Panc1 (cell line): ENCODE results near the gene CARF. TPM values are rescaled to one million over a fixed set of nuclear protein-coding genes. Genes with fewer than 3 reads are reported as not detected.
"Not testable (repeated sequence)": the region's sequence is repeated elsewhere in the genome, so short reads cannot be mapped to it uniquely, and the experiment has no call there.

Experiments used
- ATAC-seq: fragments of 200-7000 bp; cut with Tn5 transposase; 2 replicates; pipeline ENCODE4 v1.9.1; 2020; ENCODE audit warnings: mild to moderate bottlenecking, moderate library complexity
- BruUV-seq: library from RNA; stranded (reverse); fragments of 400-500 nt; replicated peaks from 2 replicates; lab custom pipeline; 2021; lab: Mats Ljungman, UMichigan
- CTCF ChIA-PET: fragments of 300-600 bp; sonication (Branson Sonifier 250); formaldehyde crosslinking; loops from one replicate; lab custom pipeline; 2022; ENCODE audit warnings: antibody characterized with exemption; lab: Charles Lee
- POLR2A ChIA-PET: fragments of 300-600 bp; sonication (Branson Sonifier 250); formaldehyde crosslinking; loops from one replicate; lab custom pipeline; 2022; ENCODE audit warnings: antibody characterized with exemption; lab: Charles Lee
- DNase-seq: peaks from one replicate; pipeline ENCODE4 v3.0.0-alpha.2; 2010; ENCODE audit warnings: low read depth, low spot score
- H3K27ac ChIP-seq: 2 replicates; pipeline ENCODE4 v1.5.1; 2011; ENCODE audit warnings: mild to moderate bottlenecking, low read length, inconsistent platforms
- H3K27me3 ChIP-seq: fragments of 200-500 bp; sonication (Bioruptor generic); 2 replicates; pipeline ENCODE4 v1.6.0; 2014; ENCODE audit warnings: low read length, inconsistent platforms; ENCODE audit not compliant: control insufficient read depth, insufficient read depth
- H3K36me3 ChIP-seq: fragments of 200-500 bp; sonication (Bioruptor generic); 2 replicates; pipeline ENCODE4 v1.5.1; 2014; ENCODE audit warnings: inconsistent platforms, mild to moderate bottlenecking, low read length, moderate library complexity; ENCODE audit not compliant: control insufficient read depth, insufficient read depth
- H3K4me1 ChIP-seq: 2 replicates; pipeline ENCODE4 v1.5.1; 2011; ENCODE audit warnings: inconsistent platforms, mild to moderate bottlenecking, low read length, moderate library complexity; ENCODE audit not compliant: control insufficient read depth, insufficient read depth
- H3K4me3 ChIP-seq, 2 experiments: 2 replicates each; pipeline ENCODE4 v1.5.1; 2011 to 2012; ENCODE audit warnings: low read depth in 2 of 2, low read length in 2 of 2, mild to moderate bottlenecking in 2 of 2, inconsistent platforms in 1 of 2, moderate library complexity in 1 of 2
- H3K9me3 ChIP-seq: fragments of 200-500 bp; sonication (Bioruptor generic); 2 replicates; pipeline ENCODE4 v1.5.1; 2014; ENCODE audit warnings: low read depth, mild to moderate bottlenecking, inconsistent platforms, low read length, moderate library complexity; ENCODE audit not compliant: control insufficient read depth, insufficient read depth
- CTCF ChIP-seq: fragments of 450-650 bp; IDR thresholded peaks from 2 replicates; pipeline ENCODE4 v1.5.1; 2017; ENCODE audit warnings: mild to moderate bottlenecking
- POLR2AphosphoS5 ChIP-seq: IDR thresholded peaks from 2 replicates; pipeline ENCODE4 v1.6.1; 2012; ENCODE audit warnings: mild to moderate bottlenecking, low read depth, low read length, moderate library complexity
- REST ChIP-seq, 2 experiments: IDR thresholded peaks; 2 replicates each; pipeline ENCODE4 v1.6.1; 2011 to 2012; ENCODE audit warnings: low read depth in 2 of 2, control low read depth in 1 of 2, low read length in 1 of 2, mild to moderate bottlenecking in 1 of 2, moderate library complexity in 1 of 2; ENCODE audit not compliant: insufficient read depth in 1 of 2
- SIN3A ChIP-seq: IDR thresholded peaks from 2 replicates; pipeline ENCODE4 v1.6.1; 2012; ENCODE audit warnings: low read depth, mild to moderate bottlenecking, low read length, moderate library complexity, borderline replicate concordance; ENCODE audit not compliant: insufficient read depth
- TCF7L2 ChIP-seq: IDR thresholded peaks from 2 replicates; pipeline ENCODE4 v1.6.1; 2011; ENCODE audit warnings: mild to moderate bottlenecking, low read depth, low read length, inconsistent platforms
- in situ Hi-C: cut with HindIII; loops from 2 replicates; pipeline ENCODE4 v1.10.0; 2016; ENCODE audit warnings: low sequenced_read_pairs, low pct_unique_long_range_greater_than_20kb
- intact Hi-C: fragments of 100-400 bp; cut with micrococcal nuclease; formaldehyde crosslinking; loops from one replicate; pipeline ENCODE4 v1.10.0; 2022; ENCODE audit not compliant: unreplicated experiment
- total RNA-seq: library from RNA; stranded (reverse); gene quantifications from one replicate; pipeline ENCODE4 v1.2.1, GENCODE V29; 2021; ENCODE audit not compliant: unreplicated experiment

CARF gene
- total RNA-seq, 1 experiment from 2014 or later: 8.0 TPM

DNA sequence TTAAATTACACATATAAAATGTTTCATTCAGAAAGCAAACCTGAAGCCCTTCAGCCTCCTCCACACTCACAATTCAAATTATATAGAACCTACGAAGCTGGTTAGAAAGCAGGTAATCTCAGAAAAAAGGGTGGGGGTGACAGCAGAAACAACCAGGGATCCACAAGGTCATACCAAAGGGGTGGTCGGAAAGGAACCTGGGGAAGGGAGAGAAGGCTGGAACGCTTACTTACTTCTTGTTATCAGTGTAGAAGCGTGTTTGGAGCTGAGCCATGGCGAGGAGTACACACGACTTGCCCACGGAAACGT, 918 bp upstream of the CARF start:
- DNase-seq: no peak
- no peaks in the 10 kb centered on the region for H3K4me1 ChIP-seq
- TF ChIP-seq CTCF (no peak), SIN3A (no peak), REST (IDR thresholded peaks at IDR 0.05; ENCODE audit: insufficient read depth in 1 of 2, low read depth in 2 of 2, low read length in 1 of 2) (no peak), POLR2AphosphoS5 (no peak), TCF7L2 (no peak)
- peaks cover 15% of the 10 kb centered on the region; the same call in 1 of the 2 replicates for H3K36me3 ChIP-seq
- H3K4me3 ChIP-seq: peak overlapping the region; percentile 99 to 100
- ChIA-PET POLR2A (no interaction called here), CTCF (no interaction called here)
- peak overlapping the region; percentile 99 for H3K27ac ChIP-seq
- BruUV-seq: no TSS peak
- H3K9me3 ChIP-seq: no peaks in the 10 kb centered on the region
- no peaks in the 10 kb centered on the region for H3K27me3 ChIP-seq
- ATAC-seq: no peak
- intact Hi-C loops (no loop called here), in situ Hi-C loops (no loop called here)

GRCh38 chr2:202912342-202913201, 497 bp downstream of the CARF start:
- intact Hi-C loops, H3K36me3 ChIP-seq, BruUV-seq, H3K4me1 ChIP-seq, in situ Hi-C loops, H3K27me3 ChIP-seq, CTCF ChIA-PET, POLR2A ChIA-PET, H3K9me3 ChIP-seq, DNase-seq: not testable (repeated sequence)
- Histone ChIP-seq H3K4me3 (peak overlapping the region; percentile 99 to 100), H3K27ac (peak overlapping the region; percentile 99)
- ATAC-seq: peak; percentile 89

DNA sequence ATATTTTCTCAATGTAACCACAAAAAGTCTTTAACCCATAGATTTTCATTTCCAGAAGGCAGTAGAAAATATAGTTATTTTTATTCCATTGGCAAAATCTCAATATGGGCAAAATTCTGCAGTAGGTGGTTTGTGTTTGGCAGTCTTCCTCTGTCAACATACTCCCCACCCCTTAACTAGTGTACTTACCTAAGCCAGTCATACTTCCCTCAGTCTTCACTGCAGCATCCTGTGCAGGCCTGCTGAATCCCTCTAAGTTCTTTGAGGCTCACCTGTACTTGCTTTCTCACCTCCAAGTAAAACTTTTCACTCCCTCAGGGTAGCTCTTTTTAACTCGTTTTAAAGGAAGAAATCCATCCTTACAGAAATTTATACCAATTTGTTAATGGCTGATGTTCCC, 6.8 kb downstream of the CARF start:
- in situ Hi-C loops (no loop called here), intact Hi-C loops (no loop called here)
- POLR2A ChIA-PET: no interaction called here
- no peaks in the 10 kb centered on the region for H3K4me1 ChIP-seq
- H3K27ac ChIP-seq: no peak overlapping the region
- H3K27me3 ChIP-seq: no peaks in the 10 kb centered on the region
- H3K9me3 ChIP-seq: no peaks in the 10 kb centered on the region
- CTCF ChIA-PET: no interaction called here
- no peaks in the 10 kb centered on the region for H3K36me3 ChIP-seq
- ATAC-seq (no peak), DNase-seq (no peak)
- no TSS peak for BruUV-seq
- no peak overlapping the region for H3K4me3 ChIP-seq
- TF ChIP-seq CTCF (no peak), SIN3A (no peak), POLR2AphosphoS5 (no peak), REST (IDR thresholded peaks at IDR 0.05; ENCODE audit: insufficient read depth in 1 of 2, low read depth in 2 of 2, low read length in 1 of 2) (no peak), TCF7L2 (no peak)
